PFSK-1 (cell line): ENCODE measurements around the gene IKZF1.

Experiments
- FOXP2 ChIP-seq: optimal IDR thresholded peaks from 2 replicates; pipeline ENCODE3; 2011; ENCODE audit warnings: borderline replicate concordance, control low read depth, inconsistent platforms; ENCODE audit not compliant: insufficient read depth; ENCODE audit errors: extremely low read length, extremely low read depth
- POLR2AphosphoS5 ChIP-seq: IDR thresholded peaks from 2 replicates; pipeline ENCODE4 v1.6.1; 2012; ENCODE audit warnings: low read depth, mild to moderate bottlenecking, control low read depth, low read length, moderate library complexity
- REST ChIP-seq, 2 experiments: IDR thresholded peaks; 2 replicates each; pipeline versions ENCODE4 v1.6.1 to v1.8.0; 2011 to 2012; ENCODE audit warnings: low read depth in 2 of 2, low read length in 2 of 2, control low read depth in 1 of 2, inconsistent platforms in 1 of 2, mild to moderate bottlenecking in 1 of 2, moderate library complexity in 1 of 2; ENCODE audit not compliant: insufficient read depth in 1 of 2
- SIN3A ChIP-seq: IDR thresholded peaks from 2 replicates; pipeline ENCODE4 v1.6.1; 2012; ENCODE audit warnings: mild to moderate bottlenecking, low read length, moderate library complexity, borderline replicate concordance; ENCODE audit not compliant: insufficient read depth
- TAF1 ChIP-seq: IDR thresholded peaks from 2 replicates; pipeline ENCODE4 v1.6.1; 2012; ENCODE audit warnings: low read length, control low read depth, borderline replicate concordance; ENCODE audit not compliant: insufficient read depth

The IKZF1 gene

GRCh38 chr7:50305583-50306493, 1.3 kb downstream of the IKZF1 start:
- TF ChIP-seq FOXP2 (no peak), TAF1 (no peak), SIN3A (no peak), POLR2AphosphoS5 (no peak), REST (IDR thresholded peaks at IDR 0.05; ENCODE audit: insufficient read depth in 1 of 2, low read depth in 2 of 2, low read length in 2 of 2) (no peak)

GRCh38 chr7:50306494-50307367, 2.2 kb downstream of the IKZF1 start:
- TF ChIP-seq POLR2AphosphoS5 = no peak
- no peak for TF ChIP-seq REST (IDR thresholded peaks at IDR 0.05; ENCODE audit: insufficient read depth in 1 of 2, low read depth in 2 of 2, low read length in 2 of 2)
- no peak for TF ChIP-seq TAF1
- TF ChIP-seq SIN3A = no peak
- TF ChIP-seq FOXP2 = no peak

GRCh38 chr7:50307368-50308032, 3.0 kb downstream of the IKZF1 start:
- no peak for TF ChIP-seq POLR2AphosphoS5
- TF ChIP-seq SIN3A = no peak
- TF ChIP-seq REST (IDR thresholded peaks at IDR 0.05; ENCODE audit: insufficient read depth in 1 of 2, low read depth in 2 of 2, low read length in 2 of 2) = no peak
- TF ChIP-seq FOXP2 = no peak
- TF ChIP-seq TAF1 = no peak

DNA sequence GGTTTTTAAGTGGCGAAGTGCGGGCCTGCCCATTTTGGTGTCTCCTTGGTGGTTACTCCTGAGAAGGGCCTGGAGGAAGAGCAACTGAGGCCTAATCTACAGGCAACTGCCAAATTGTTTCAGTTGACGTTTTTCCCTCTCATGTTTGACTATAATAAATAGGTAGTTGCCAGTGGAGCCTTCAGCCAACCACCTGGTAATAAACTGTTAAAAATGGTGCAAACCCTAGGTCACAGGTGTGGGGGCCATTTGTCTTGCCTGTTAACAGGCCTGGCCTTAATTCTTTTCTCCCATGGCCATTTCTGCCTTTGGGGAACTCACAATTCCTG, 3.7 kb downstream of the IKZF1 start:
- no peak for TF ChIP-seq TAF1
- TF ChIP-seq REST (IDR thresholded peaks at IDR 0.05; ENCODE audit: insufficient read depth in 1 of 2, low read depth in 2 of 2, low read length in 2 of 2) = no peak
- no peak for TF ChIP-seq POLR2AphosphoS5
- TF ChIP-seq FOXP2 = no peak
- no peak for TF ChIP-seq SIN3A
